Measurements from ENCODE around the gene ERVK3-1. TPM values are rescaled to one million over a fixed set of nuclear protein-coding genes. Genes with fewer than 3 reads are reported as not detected.

Gene ERVK3-1
- total RNA-seq, 1 donor from 2014 or later, result 36.2 TPM

GRCh38 chr19:58355215-58355796 is 50.1 kb downstream of the ERVK3-1 start:
- no peak for TF ChIP-seq CTCF (IDR thresholded peaks at IDR 0.05)
- no peaks in the 10 kb centered on the region for H3K4me1 Mint-ChIP-seq (ENCODE audit: unreplicated experiment)
- H3K27ac Mint-ChIP-seq (ENCODE audit: unreplicated experiment), result no peak overlapping the region
- H3K27me3 Mint-ChIP-seq (ENCODE audit: unreplicated experiment), result no peaks in the 10 kb centered on the region
- no peak overlapping the region for H3K4me3 Mint-ChIP-seq (ENCODE audit: unreplicated experiment)
- H3K36me3 Mint-ChIP-seq (ENCODE audit: unreplicated experiment), result peaks cover 6% of the 10 kb centered on the region
- DNase-seq (ENCODE audit: extremely low spot score, unreplicated experiment), result no peak
- no peaks in the 10 kb centered on the region for H3K9me3 Mint-ChIP-seq (ENCODE audit: unreplicated experiment)

DNA sequence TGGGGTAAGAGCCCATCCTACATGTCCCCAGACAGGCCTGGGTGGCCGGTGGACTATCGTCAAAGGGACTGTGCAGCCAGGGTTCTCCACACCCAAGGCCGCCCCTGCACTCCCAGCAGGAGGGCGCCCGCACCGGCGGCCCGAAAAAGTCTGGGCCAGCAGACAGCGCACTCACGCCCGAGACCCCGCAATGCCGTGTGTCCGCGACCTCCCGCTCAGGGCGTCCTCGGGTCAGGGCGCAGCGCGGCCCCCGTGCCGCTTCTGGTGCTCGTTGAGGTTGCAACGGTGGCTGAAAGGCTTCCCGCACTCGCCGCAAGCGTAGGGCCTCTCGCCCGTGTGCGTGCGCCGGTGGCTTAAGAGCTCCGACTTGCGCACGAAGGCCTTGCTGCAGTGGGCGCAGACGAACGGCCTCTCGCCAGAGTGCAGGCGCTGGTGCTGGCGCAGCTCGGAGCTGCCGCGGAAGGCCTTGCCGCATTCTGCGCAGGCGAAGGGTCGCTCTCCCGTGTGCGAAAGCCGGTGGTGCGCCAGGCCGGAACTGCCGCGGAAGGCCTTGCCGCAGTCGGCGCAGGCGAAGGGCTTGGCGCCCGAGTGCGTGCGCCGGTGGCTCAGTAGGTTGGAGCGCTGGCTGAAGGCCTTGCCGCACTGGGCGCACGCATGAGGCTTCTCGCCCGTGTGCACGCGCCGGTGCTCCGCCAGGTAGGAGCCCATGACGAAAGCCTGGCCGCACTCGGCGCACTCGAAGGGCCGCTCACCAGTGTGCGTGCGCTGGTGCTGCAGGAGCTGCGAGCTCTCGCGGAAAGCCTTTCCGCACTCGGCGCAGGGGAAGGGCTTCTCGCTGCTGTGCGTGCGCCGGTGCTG is 51.0 kb downstream of the ERVK3-1 start:
- no peaks in the 10 kb centered on the region for H3K9me3 Mint-ChIP-seq (ENCODE audit: unreplicated experiment)
- no peak for DNase-seq (ENCODE audit: extremely low spot score, unreplicated experiment)

GRCh38 chr19:58356766-58357480 is 51.7 kb downstream of the ERVK3-1 start:
- peaks cover 7% of the 10 kb centered on the region for H3K4me1 Mint-ChIP-seq (ENCODE audit: unreplicated experiment)
- no peak overlapping the region for H3K27ac Mint-ChIP-seq (ENCODE audit: unreplicated experiment)
- H3K36me3 Mint-ChIP-seq (ENCODE audit: unreplicated experiment), result peaks cover 2% of the 10 kb centered on the region
- DNase-seq (ENCODE audit: extremely low spot score, unreplicated experiment), result no peak
- H3K4me3 Mint-ChIP-seq (ENCODE audit: unreplicated experiment), result no peak overlapping the region
- no peaks in the 10 kb centered on the region for H3K9me3 Mint-ChIP-seq (ENCODE audit: unreplicated experiment)
- TF ChIP-seq CTCF (IDR thresholded peaks at IDR 0.05), result no peak
- no peaks in the 10 kb centered on the region for H3K27me3 Mint-ChIP-seq (ENCODE audit: unreplicated experiment)

More for the DNA sequence above, 51.0 kb downstream of the ERVK3-1 start:
- Mint-ChIP-seq H3K36me3 (ENCODE audit: unreplicated experiment) (peaks cover 4% of the 10 kb centered on the region), H3K27me3 (ENCODE audit: unreplicated experiment) (no peaks in the 10 kb centered on the region), H3K27ac (ENCODE audit: unreplicated experiment) (no peak overlapping the region), H3K4me1 (ENCODE audit: unreplicated experiment) (no peaks in the 10 kb centered on the region), H3K4me3 (ENCODE audit: unreplicated experiment) (no peak overlapping the region)
- no peak for TF ChIP-seq CTCF (IDR thresholded peaks at IDR 0.05)

GRCh38 chr19:58357481-58358145 is 52.4 kb downstream of the ERVK3-1 start:
- H3K4me1 Mint-ChIP-seq (ENCODE audit: unreplicated experiment), result peaks cover 11% of the 10 kb centered on the region
- H3K27me3 Mint-ChIP-seq (ENCODE audit: unreplicated experiment), result no peaks in the 10 kb centered on the region
- no peak for DNase-seq (ENCODE audit: extremely low spot score, unreplicated experiment)
- no peaks in the 10 kb centered on the region for H3K36me3 Mint-ChIP-seq (ENCODE audit: unreplicated experiment)
- no peaks in the 10 kb centered on the region for H3K9me3 Mint-ChIP-seq (ENCODE audit: unreplicated experiment)
- no peak overlapping the region for H3K27ac Mint-ChIP-seq (ENCODE audit: unreplicated experiment)
- no peak overlapping the region for H3K4me3 Mint-ChIP-seq (ENCODE audit: unreplicated experiment)
- no peak for TF ChIP-seq CTCF (IDR thresholded peaks at IDR 0.05)

Measured in osteocyte (in vitro differentiated cells).